ENCODE data around the gene SIDT2.
A peak's percentile ranks its signal among the peaks of the same experiment; 100 is the strongest.

SIDT2 gene

DNA sequence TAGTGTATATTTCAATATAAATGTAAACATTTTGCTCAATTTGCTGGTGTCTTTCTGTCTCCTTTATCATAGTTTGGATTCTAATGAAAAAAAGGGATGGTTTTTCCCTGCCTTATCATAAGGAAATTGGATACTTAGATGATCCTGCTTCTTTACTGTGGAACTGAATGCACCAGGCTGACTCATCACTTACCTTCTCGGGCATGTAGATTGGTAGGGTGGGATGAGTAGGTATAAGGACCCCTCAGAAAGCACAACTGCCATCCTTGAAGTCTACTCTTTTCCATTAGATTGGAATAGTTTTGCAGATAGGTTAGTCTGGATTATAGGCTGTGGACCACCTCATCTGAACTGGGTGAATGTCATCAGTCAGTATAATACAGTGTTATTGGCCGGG, 7.5 kb upstream of the SIDT2 start:
- H3K9me3 ChIP-seq: no peaks in the 10 kb centered on the region
- DNase-seq: no peak
- TF ChIP-seq, protein P1, sequence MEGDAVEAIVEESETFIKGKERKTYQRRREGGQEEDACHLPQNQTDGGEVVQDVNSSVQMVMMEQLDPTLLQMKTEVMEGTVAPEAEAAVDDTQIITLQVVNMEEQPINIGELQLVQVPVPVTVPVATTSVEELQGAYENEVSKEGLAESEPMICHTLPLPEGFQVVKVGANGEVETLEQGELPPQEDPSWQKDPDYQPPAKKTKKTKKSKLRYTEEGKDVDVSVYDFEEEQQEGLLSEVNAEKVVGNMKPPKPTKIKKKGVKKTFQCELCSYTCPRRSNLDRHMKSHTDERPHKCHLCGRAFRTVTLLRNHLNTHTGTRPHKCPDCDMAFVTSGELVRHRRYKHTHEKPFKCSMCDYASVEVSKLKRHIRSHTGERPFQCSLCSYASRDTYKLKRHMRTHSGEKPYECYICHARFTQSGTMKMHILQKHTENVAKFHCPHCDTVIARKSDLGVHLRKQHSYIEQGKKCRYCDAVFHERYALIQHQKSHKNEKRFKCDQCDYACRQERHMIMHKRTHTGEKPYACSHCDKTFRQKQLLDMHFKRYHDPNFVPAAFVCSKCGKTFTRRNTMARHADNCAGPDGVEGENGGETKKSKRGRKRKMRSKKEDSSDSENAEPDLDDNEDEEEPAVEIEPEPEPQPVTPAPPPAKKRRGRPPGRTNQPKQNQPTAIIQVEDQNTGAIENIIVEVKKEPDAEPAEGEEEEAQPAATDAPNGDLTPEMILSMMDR (IDR thresholded peaks at IDR 0.05; ENCODE audit: low read depth, low read length): no peak
- no peaks in the 10 kb centered on the region for H3K27me3 ChIP-seq
- H3K4me1 ChIP-seq: peaks cover 16% of the 10 kb centered on the region
- H3K4me3 ChIP-seq (ENCODE audit: low read depth, low read length): no peak overlapping the region
- peaks cover 46% of the 10 kb centered on the region for H3K36me3 ChIP-seq

DNA sequence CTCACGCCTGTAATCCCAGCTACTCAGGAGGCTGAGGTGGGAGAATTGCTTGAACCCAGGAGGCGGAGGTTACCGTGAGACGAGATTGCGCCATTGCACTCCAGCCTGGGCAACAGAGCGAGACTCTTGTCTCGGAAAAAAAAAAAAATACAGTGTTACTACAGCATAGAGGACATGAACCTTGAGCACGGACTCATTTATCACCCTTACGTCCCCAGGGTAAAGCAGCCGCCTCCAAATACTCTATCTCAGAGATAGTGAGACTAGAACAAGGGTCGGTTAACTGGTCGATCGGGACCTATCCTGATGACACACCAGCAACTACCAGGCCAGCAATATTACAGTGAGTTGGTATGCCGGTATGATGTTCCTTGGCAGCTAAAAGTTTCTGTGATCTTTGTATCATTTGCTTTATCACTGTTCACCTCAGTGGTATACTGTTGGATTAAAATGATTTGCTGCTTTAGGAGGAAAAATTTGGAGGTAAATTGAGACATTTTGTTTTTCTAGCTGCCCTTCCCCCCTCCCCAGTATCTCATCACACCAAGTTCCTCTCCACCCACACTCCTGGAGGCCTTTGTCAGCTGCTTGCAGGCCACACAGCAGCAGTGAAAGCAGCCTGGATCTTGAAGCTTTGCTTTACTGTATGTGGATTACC, 7.0 kb upstream of the SIDT2 start:
- Histone ChIP-seq H3K4me3 (ENCODE audit: low read depth, low read length) (no peak overlapping the region), H3K9me3 (no peaks in the 10 kb centered on the region), H3K4me1 (peaks cover 16% of the 10 kb centered on the region), H3K36me3 (peaks cover 43% of the 10 kb centered on the region), H3K27me3 (no peaks in the 10 kb centered on the region)
- TF ChIP-seq, protein P1 (IDR thresholded peaks at IDR 0.05; ENCODE audit: low read depth, low read length): no peak
- no peak for DNase-seq

DNA sequence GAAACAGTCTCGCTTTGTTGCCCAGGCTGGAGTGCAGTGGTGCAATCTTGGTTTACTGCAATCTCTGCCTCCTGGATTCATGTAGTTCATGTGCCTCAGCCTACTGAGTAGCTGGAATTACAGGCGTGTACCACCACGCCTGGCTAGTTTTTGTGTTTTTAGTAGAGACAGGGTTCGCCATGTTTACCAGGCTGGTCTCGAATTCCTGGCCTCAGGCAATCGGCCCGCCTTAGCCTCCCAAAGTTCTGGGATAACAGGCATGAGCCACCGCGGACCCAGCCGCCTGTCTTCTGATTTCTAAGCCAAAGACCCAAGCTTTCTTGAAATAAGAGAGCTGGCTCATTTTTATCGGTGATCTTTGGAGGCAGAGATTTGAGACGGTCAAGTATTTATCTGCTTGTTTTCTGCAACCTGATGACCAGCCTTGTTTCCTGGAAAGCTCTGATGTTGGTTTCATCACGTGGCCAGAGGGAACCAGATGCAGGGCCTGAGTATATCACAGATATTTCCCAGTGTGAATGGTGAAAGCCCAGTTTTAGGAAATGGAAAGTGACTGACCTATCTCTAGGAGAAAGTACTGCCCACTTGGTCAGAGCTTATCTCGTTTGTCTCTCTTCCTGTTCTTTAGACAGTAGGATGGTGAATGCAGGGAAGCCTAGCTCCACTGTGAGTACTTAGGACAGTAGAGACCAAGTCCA, 5.7 kb upstream of the SIDT2 start:
- Histone ChIP-seq H3K36me3 (peaks cover 32% of the 10 kb centered on the region), H3K27me3 (no peaks in the 10 kb centered on the region), H3K4me1 (peaks cover 16% of the 10 kb centered on the region), H3K9me3 (no peaks in the 10 kb centered on the region), H3K4me3 (ENCODE audit: low read depth, low read length) (no peak overlapping the region)
- peak; percentile 39 for DNase-seq
- TF ChIP-seq, protein P1 (IDR thresholded peaks at IDR 0.05; ENCODE audit: low read depth, low read length): no peak

DNA sequence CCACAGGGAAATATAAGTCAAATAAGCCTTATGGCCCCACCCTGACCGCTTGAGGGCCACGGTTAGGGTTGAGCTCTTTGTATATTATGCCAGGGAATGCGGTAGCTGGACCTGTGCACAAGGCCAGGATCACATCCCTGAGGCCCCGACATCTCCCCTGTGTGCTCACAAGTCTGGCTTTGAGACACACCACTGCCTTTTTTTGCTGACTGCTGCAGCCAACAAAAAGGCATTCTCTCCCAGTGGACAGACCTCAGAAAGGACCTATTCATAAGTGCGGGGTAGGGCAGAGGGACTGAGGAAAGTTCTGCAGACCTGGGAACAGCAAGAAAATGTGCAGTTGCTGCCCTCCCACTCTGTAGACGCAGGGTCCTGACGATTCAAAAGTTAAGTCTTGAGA, 3.4 kb upstream of the SIDT2 start:
- Histone ChIP-seq H3K4me3 (ENCODE audit: low read depth, low read length) (no peak overlapping the region), H3K27me3 (no peaks in the 10 kb centered on the region), H3K4me1 (peaks cover 19% of the 10 kb centered on the region), H3K9me3 (no peaks in the 10 kb centered on the region), H3K36me3 (peaks cover 16% of the 10 kb centered on the region)
- DNase-seq: no peak
- TF ChIP-seq, protein P1 (IDR thresholded peaks at IDR 0.05; ENCODE audit: low read depth, low read length): no peak

DNA sequence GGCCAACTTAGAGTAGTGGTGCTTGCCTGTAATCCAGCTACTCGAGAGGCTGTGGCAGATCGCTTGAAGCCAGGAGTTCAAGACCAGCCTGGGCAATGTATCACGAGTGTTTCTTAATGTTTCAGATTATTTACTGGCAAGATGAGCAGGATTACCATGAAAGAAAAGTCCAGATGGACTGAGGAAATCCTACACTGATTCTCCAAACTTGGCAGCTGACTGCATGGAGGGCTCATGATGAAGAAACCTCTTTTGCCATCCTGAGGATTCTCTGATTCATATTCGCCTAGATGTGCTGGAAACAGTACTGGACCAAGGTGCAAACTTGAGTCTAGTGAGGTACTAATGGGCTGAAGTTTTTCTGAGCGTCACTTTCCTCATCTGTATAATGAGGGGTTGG, 2.8 kb upstream of the SIDT2 start:
- no peaks in the 10 kb centered on the region for H3K9me3 ChIP-seq
- H3K27me3 ChIP-seq: no peaks in the 10 kb centered on the region
- peaks cover 22% of the 10 kb centered on the region for H3K4me1 ChIP-seq
- TF ChIP-seq, protein P1 (IDR thresholded peaks at IDR 0.05; ENCODE audit: low read depth, low read length): no peak
- no peak overlapping the region for H3K4me3 ChIP-seq (ENCODE audit: low read depth, low read length)
- H3K36me3 ChIP-seq: peaks cover 12% of the 10 kb centered on the region
- no peak for DNase-seq

DNA sequence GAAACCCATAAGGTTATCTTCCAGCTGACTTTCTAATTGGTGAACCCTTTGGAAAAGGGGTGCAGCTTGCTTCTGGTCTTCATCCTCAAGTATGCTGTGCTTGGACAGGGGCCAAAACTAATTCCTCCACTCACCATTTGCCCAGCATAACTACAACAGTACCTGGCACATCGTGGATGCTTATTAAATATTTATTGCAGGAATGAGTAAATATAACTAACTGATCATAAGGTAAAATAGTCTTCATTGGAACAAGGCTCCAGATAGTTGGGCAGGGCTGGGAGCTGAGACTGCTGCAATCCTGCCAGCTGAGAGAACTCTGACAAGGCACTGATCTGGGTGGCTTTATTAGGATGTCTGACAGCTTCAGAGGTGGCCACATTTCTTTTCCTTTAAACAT, 2.4 kb upstream of the SIDT2 start:
- peaks cover 26% of the 10 kb centered on the region for H3K4me1 ChIP-seq
- no peaks in the 10 kb centered on the region for H3K9me3 ChIP-seq
- TF ChIP-seq, protein P1 (IDR thresholded peaks at IDR 0.05; ENCODE audit: low read depth, low read length): no peak
- DNase-seq: no peak
- H3K27me3 ChIP-seq: no peaks in the 10 kb centered on the region
- H3K4me3 ChIP-seq (ENCODE audit: low read depth, low read length): no peak overlapping the region
- H3K36me3 ChIP-seq: peaks cover 8% of the 10 kb centered on the region
